ENCODE data around the gene CD38.

The CD38 gene

GRCh38 chr4:15864651-15865566 is 86.8 kb downstream of the CD38 start:
- no peak overlapping the region for H3K27ac ChIP-seq (ENCODE audit: low read depth, low read length)
- H3K27me3 ChIP-seq (ENCODE audit: control insufficient read depth, low read length) = no peaks in the 10 kb centered on the region
- H3K36me3 ChIP-seq (ENCODE audit: control insufficient read depth, low read length) = no peaks in the 10 kb centered on the region
- H3K79me2 ChIP-seq (ENCODE audit: control insufficient read depth, low read length) = no peaks in the 10 kb centered on the region
- no peaks in the 10 kb centered on the region for H3K9me3 ChIP-seq (ENCODE audit: control insufficient read depth, insufficient read depth, low read length)
- TF ChIP-seq EZH2phosphoT487 (IDR thresholded peaks at IDR 0.05; ENCODE audit: borderline replicate concordance, low read length) = no peak
- TF ChIP-seq, protein P1, sequence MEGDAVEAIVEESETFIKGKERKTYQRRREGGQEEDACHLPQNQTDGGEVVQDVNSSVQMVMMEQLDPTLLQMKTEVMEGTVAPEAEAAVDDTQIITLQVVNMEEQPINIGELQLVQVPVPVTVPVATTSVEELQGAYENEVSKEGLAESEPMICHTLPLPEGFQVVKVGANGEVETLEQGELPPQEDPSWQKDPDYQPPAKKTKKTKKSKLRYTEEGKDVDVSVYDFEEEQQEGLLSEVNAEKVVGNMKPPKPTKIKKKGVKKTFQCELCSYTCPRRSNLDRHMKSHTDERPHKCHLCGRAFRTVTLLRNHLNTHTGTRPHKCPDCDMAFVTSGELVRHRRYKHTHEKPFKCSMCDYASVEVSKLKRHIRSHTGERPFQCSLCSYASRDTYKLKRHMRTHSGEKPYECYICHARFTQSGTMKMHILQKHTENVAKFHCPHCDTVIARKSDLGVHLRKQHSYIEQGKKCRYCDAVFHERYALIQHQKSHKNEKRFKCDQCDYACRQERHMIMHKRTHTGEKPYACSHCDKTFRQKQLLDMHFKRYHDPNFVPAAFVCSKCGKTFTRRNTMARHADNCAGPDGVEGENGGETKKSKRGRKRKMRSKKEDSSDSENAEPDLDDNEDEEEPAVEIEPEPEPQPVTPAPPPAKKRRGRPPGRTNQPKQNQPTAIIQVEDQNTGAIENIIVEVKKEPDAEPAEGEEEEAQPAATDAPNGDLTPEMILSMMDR (IDR thresholded peaks at IDR 0.05; ENCODE audit: low read depth, low read length, poor library complexity, severe bottlenecking) = no peak
- H3K4me2 ChIP-seq (ENCODE audit: low read length) = no peak overlapping the region
- no peaks in the 10 kb centered on the region for H3F3A ChIP-seq (ENCODE audit: control insufficient read depth, insufficient read depth)
- H3K4me1 ChIP-seq (ENCODE audit: control insufficient read depth, low read length) = no peaks in the 10 kb centered on the region
- no peak overlapping the region for H3K4me3 ChIP-seq (ENCODE audit: low read length)
- H3K9me2 ChIP-seq (replicated peaks; ENCODE audit: control insufficient read depth, low read length) = no peaks in the 10 kb centered on the region
- H4K20me1 ChIP-seq (ENCODE audit: control insufficient read depth, insufficient read depth, low read depth, low read length) = no peaks in the 10 kb centered on the region

DNA sequence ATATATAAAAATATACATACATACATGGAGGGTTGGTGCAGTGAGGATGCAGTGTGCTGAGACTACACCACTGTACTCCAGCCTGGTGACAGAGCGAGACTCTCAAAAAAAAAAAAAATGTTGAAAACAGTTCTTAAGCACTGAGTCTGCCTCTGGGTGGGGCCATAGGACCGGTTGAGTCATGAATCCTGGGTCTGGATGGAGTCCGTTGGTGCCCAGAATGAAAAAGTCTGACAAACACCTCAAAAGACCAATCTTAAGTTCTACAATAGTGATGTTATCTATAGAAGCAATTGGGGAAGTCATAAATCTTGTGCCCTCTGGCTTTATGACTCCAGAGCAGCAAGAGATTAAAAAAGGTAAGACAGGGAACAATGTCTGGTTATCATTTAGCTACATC is 90.0 kb downstream of the CD38 start:
- no peaks in the 10 kb centered on the region for H3K36me3 ChIP-seq (ENCODE audit: control insufficient read depth, low read length)
- H3F3A ChIP-seq (ENCODE audit: control insufficient read depth, insufficient read depth) = no peaks in the 10 kb centered on the region
- H3K4me1 ChIP-seq (ENCODE audit: control insufficient read depth, low read length) = no peaks in the 10 kb centered on the region
- no peak overlapping the region for H3K27ac ChIP-seq (ENCODE audit: low read depth, low read length)
- no peak overlapping the region for H3K4me2 ChIP-seq (ENCODE audit: low read length)
- TF ChIP-seq, protein P1 (IDR thresholded peaks at IDR 0.05; ENCODE audit: low read depth, low read length, poor library complexity, severe bottlenecking) = no peak
- no peak for TF ChIP-seq EZH2phosphoT487 (IDR thresholded peaks at IDR 0.05; ENCODE audit: borderline replicate concordance, low read length)
- no peak overlapping the region for H3K4me3 ChIP-seq (ENCODE audit: low read length)
- H3K9me2 ChIP-seq (replicated peaks; ENCODE audit: control insufficient read depth, low read length) = no peaks in the 10 kb centered on the region
- H4K20me1 ChIP-seq (ENCODE audit: control insufficient read depth, insufficient read depth, low read depth, low read length) = no peaks in the 10 kb centered on the region
- H3K27me3 ChIP-seq (ENCODE audit: control insufficient read depth, low read length) = no peaks in the 10 kb centered on the region
- H3K9me3 ChIP-seq (ENCODE audit: control insufficient read depth, insufficient read depth, low read length) = no peaks in the 10 kb centered on the region
- no peaks in the 10 kb centered on the region for H3K79me2 ChIP-seq (ENCODE audit: control insufficient read depth, low read length)

DNA sequence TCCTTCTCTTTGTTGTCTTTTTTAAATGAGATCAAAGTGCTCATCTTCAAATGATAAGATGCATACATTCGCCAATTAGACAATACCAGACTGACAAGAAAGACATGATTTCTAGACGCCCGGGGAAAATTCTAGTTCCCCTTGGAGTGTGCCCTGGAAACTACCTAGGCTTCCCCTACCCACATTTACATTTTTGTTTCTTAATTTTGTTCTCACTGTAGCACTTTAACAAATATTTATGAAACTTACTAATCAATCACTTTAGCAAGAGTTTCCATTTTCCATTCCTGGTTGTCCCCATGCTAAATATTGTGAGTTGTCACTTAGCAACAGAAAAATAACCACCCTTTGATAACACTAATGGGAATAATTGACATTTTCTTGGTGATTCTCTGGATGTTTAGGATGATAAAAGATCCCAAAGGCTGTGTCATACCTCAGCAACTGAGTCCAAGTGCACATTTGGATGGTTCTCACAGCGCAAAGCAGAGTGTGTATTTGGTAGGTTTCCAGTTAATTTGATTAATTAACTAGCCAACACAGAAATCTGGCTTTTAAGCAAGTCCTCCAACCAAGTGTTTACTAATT is 90.8 kb downstream of the CD38 start:
- TF ChIP-seq, protein P1 (IDR thresholded peaks at IDR 0.05; ENCODE audit: low read depth, low read length, poor library complexity, severe bottlenecking) = no peak
- no peak for TF ChIP-seq EZH2phosphoT487 (IDR thresholded peaks at IDR 0.05; ENCODE audit: borderline replicate concordance, low read length)
- no peaks in the 10 kb centered on the region for H3K9me3 ChIP-seq (ENCODE audit: control insufficient read depth, insufficient read depth, low read length)
- no peak overlapping the region for H3K27ac ChIP-seq (ENCODE audit: low read depth, low read length)
- H4K20me1 ChIP-seq (ENCODE audit: control insufficient read depth, insufficient read depth, low read depth, low read length) = no peaks in the 10 kb centered on the region
- H3K4me1 ChIP-seq (ENCODE audit: control insufficient read depth, low read length) = no peaks in the 10 kb centered on the region
- H3K4me2 ChIP-seq (ENCODE audit: low read length) = no peak overlapping the region
- no peaks in the 10 kb centered on the region for H3K27me3 ChIP-seq (ENCODE audit: control insufficient read depth, low read length)
- H3K79me2 ChIP-seq (ENCODE audit: control insufficient read depth, low read length) = no peaks in the 10 kb centered on the region
- H3K4me3 ChIP-seq (ENCODE audit: low read length) = no peak overlapping the region
- no peaks in the 10 kb centered on the region for H3F3A ChIP-seq (ENCODE audit: control insufficient read depth, insufficient read depth)
- no peaks in the 10 kb centered on the region for H3K9me2 ChIP-seq (replicated peaks; ENCODE audit: control insufficient read depth, low read length)
- H3K36me3 ChIP-seq (ENCODE audit: control insufficient read depth, low read length) = no peaks in the 10 kb centered on the region

Data from DOHH2 (cell line).